Measurements from ENCODE around the gene MERTK.
"Not testable (repeated sequence)": the region's sequence is repeated elsewhere in the genome, so short reads cannot be mapped to it uniquely, and the experiment has no call there.

Gene MERTK

DNA sequence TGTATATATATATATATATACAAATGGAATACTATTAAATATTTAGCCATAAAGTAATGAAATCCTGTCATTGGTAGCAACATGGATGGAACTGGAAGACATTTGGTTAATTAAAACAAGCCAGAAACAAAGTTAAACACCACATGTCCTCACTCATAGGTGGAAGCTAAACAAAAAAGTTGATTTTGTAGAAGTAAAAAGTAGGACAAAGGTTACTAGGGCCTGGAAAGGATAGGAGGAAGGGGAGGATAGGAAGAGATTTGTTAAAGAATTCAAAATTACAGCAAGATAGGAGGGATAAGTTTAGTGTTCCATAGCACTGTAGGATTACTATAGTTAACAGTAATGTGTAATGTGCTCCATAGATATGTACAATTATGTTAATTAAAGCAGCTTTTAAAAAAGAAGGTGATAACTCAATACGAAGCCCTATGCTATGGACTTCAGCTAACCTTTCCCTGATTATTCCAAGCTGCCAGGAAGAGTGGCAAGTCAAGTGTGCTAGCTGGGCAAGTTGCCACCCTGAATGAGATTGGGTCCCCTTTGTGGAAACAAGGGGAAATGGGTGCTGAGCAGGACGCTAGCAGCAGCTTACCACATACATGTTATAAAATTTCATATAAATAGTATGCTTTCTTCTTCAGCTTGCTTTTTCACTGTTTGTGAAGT is 12.3 kb downstream of the MERTK start:
- in situ Hi-C loops (cut with MboI; ENCODE audit: low pct_unique_long_range_greater_than_20kb, low sequenced_read_pairs, unreplicated experiment): no loop called here
- TF ChIP-seq, protein P1, sequence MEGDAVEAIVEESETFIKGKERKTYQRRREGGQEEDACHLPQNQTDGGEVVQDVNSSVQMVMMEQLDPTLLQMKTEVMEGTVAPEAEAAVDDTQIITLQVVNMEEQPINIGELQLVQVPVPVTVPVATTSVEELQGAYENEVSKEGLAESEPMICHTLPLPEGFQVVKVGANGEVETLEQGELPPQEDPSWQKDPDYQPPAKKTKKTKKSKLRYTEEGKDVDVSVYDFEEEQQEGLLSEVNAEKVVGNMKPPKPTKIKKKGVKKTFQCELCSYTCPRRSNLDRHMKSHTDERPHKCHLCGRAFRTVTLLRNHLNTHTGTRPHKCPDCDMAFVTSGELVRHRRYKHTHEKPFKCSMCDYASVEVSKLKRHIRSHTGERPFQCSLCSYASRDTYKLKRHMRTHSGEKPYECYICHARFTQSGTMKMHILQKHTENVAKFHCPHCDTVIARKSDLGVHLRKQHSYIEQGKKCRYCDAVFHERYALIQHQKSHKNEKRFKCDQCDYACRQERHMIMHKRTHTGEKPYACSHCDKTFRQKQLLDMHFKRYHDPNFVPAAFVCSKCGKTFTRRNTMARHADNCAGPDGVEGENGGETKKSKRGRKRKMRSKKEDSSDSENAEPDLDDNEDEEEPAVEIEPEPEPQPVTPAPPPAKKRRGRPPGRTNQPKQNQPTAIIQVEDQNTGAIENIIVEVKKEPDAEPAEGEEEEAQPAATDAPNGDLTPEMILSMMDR (IDR thresholded peaks at IDR 0.05; ENCODE audit: extremely low read depth, insufficient read depth, missing control alignments): no peak
- DNase-seq (ENCODE audit: low spot score): no peak

DNA sequence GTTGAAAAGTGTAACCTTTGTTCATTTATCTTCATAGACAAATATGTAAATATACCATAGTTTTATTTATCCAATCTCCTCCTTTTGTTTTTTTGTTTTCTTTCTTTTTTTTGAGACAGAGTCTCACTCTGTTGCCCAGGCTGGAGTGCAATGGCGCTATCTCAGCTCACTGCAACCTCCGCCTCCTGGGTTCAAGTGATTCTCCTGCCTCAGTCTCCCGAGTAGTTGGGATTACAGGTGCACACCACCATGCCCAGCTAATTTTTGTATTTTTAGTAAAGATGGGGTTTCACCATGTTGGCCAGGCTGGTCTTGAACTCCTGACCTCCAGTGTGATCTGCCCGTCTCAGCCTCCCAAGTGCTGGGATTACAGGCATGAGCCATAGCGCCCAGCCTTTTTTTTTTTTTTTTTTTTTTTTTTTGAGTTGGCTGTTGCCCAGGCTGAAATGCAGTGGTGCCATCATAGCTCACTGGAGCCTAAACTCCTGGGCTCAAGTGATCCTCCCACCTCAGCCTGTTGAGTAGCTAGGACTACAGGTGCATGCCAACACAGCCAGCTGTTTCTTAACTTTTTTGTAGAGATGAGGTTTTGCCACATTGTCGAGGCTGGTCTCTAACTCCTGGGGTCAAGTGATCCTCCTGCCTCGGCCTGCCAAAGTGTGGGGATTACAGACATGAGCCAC is 13.0 kb downstream of the MERTK start:
- in situ Hi-C loops (cut with MboI; ENCODE audit: low pct_unique_long_range_greater_than_20kb, low sequenced_read_pairs, unreplicated experiment): not testable (repeated sequence)

DNA sequence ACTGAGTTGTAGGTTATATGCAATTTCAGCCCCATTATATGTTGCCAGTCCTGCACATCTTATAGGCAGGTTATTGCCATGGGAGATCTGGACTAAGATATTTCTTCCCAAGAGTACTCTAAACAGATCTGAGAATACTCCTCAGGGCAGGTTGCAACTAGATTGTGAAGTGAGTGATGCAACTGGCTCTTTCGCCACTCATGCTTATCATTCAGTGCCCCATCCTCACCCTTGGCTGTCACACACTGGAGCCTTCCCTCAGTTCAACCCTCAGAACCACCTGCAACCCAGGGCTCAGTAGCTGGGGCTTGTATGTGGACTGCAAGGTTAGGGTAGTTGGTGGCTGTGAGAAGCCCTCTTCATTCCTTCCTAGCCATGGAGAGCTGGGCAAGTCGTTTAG is 14.1 kb downstream of the MERTK start:
- in situ Hi-C loops (cut with MboI; ENCODE audit: low pct_unique_long_range_greater_than_20kb, low sequenced_read_pairs, unreplicated experiment): no loop called here
- DNase-seq (ENCODE audit: low spot score): no peak
- TF ChIP-seq, protein P1 (IDR thresholded peaks at IDR 0.05; ENCODE audit: extremely low read depth, insufficient read depth, missing control alignments): no peak

More for the DNA sequence above, 13.0 kb downstream of the MERTK start:
- not testable (repeated sequence) for DNase-seq (ENCODE audit: low spot score)

DNA sequence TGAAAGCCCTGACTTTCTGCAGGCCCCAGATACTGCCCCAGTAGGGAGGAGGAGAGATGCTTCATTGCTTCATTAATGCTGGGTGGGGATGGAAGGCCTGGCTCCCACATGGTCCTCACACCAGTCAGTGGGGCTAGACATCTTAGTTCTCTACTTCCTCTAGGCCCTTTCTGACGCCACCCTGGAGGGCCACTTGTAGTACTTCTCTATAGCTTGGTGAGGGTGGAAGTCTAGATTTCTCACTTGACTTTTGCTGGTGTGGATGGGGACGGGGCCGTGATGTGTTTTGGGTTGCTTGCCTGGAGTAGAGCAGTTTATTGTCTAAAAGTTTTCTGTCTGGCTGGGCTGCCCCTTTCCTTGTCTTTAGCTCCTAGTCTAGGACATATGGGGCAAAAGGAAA is 18.7 kb downstream of the MERTK start:
- no peak for DNase-seq (ENCODE audit: low spot score)
- in situ Hi-C loops (cut with MboI; ENCODE audit: low pct_unique_long_range_greater_than_20kb, low sequenced_read_pairs, unreplicated experiment): no loop called here
- TF ChIP-seq, protein P1 (IDR thresholded peaks at IDR 0.05; ENCODE audit: extremely low read depth, insufficient read depth, missing control alignments): no peak

DNA sequence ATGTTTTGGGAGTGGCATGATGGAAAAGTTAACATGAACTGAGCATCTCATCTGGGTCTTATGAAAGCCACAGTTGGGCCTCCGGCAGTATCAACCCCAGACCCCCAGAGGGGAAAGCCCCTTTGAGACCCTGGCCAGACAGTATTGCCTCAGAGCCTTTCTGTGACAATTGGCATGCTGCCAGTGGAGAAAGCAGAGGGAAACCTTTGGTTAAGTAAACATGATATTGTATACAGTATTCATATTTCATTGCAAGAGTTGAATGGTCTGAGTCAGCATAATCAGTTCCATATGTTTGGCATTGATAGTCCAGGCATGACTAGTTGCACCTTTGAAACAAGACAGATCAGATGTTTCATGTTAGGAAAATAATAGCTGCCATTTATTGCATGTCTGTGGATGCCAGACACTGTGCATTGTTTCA is 20.0 kb downstream of the MERTK start:
- in situ Hi-C loops (cut with MboI; ENCODE audit: low pct_unique_long_range_greater_than_20kb, low sequenced_read_pairs, unreplicated experiment): no loop called here
- TF ChIP-seq, protein P1 (IDR thresholded peaks at IDR 0.05; ENCODE audit: extremely low read depth, insufficient read depth, missing control alignments): no peak
- no peak for DNase-seq (ENCODE audit: low spot score)

DNA sequence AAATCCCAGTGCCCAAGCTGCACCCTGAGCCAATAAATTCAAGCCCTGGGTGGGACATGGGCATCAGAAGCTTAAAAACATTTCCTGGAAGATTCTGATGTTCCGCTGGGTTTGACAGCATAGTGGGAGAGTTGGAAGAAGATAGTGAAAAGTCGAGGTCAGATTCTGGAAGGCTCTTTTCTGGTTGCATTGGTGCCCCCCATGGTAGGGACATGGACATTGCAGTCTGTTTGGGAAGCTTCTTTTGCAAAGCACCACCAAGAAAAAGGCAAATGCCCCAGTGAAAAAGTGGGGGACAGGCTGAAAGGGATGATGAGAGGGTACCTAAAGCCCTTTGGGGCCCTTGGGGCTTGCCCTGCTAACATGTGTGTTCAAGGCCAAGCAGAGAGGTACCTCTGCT is 21.0 kb downstream of the MERTK start:
- in situ Hi-C loops (cut with MboI; ENCODE audit: low pct_unique_long_range_greater_than_20kb, low sequenced_read_pairs, unreplicated experiment): no loop called here
- no peak for DNase-seq (ENCODE audit: low spot score)
- TF ChIP-seq, protein P1 (IDR thresholded peaks at IDR 0.05; ENCODE audit: extremely low read depth, insufficient read depth, missing control alignments): no peak
